DOHH2 (cell line): ENCODE measurements around the gene KIRREL2.
"Not testable (repeated sequence)": the region's sequence is repeated elsewhere in the genome, so short reads cannot be mapped to it uniquely, and the experiment has no call there.

Experiments used
- CTCF ChIP-seq: fragments of 200-600 bp; sonication (generic); IDR thresholded peaks from one replicate; pipeline ENCODE4 v1.5.1; 2014; ENCODE audit warnings: antibody characterized with exemption, mild to moderate bottlenecking, low read depth, low read length; ENCODE audit not compliant: poor library complexity, severe bottlenecking
- EZH2phosphoT487 ChIP-seq: fragments of 200-600 bp; sonication (generic); IDR thresholded peaks from 2 replicates; pipeline ENCODE4 v1.6.1; 2017; ENCODE audit warnings: borderline replicate concordance, mild to moderate bottlenecking, antibody characterized with exemption, low read length, moderate library complexity, mixed read lengths

DNA sequence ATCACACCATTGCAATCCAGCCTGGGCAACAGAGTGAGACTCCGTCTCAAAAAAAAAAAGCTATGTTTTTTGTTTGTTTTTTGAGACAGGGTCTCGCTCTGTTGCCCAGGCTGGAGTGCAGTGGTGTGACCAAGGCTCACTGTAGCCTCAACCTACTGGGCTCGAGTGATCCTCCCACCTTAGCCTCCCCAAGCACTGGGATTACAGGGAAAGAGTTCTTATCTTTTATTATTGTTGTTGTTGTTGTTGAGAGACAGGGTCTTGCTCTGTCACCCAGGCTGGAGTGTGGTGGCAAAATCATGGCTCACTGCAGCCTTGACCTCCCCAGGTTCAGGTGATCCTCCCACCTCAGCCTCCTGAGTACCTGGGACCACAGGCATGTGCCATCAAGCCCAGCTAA lies 35.1 kb downstream of the KIRREL2 start:
- not testable (repeated sequence) for TF ChIP-seq CTCF, EZH2phosphoT487
